ENCODE data around the gene SPRED3. TPM values are rescaled to one million over a fixed set of nuclear protein-coding genes. Genes with fewer than 3 reads are reported as not detected.
A peak's percentile ranks its signal among the peaks of the same experiment; 100 is the strongest.
"Not testable (repeated sequence)": the region's sequence is repeated elsewhere in the genome, so short reads cannot be mapped to it uniquely, and the experiment has no call there.

The SPRED3 gene
- total RNA-seq, 1 donor from 2014 or later, result 0.71 TPM

DNA sequence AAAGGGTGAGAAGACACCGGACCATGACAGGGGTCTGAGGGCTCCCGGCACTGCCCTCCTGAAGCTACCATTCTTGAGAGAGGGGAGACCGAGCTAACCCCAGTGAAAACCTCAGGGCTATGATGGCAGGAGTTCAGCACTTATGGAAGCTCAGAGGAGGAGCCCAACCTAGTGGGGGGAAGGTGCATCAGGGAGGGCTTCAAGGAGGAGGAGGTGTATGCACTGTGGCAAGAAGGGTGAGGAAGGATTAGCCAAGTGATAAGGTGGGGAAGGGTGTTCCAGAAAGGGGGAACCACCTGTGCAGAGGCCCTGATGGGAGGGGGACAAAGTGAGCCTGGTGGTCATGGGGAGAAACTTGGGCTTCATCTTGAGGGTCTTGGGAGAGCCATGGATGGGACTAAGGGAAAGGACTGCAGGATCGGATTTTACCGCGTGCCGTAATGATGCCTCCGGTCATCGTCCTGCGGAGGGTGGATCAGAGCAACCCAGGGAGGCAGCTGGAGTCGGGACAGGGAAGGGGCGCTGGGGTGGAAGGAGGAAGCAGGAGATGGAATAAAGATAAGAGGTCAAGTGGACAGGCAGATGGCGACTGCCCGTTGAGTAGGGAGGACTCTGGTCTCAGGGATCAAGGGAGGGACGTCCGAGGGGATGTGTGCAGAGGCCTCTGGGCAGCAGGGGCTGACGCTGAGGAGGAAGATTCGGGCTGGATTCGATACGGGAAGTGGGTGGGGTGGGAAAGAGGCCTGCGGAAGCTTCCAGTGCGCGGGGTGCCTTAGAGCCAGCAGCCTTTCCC lies 27.5 kb upstream of the SPRED3 start:
- H3K27me3 ChIP-seq (ENCODE audit: low read depth), result peaks cover 49% of the 10 kb centered on the region
- DNase-seq, result no peak
- TF ChIP-seq, protein P1, sequence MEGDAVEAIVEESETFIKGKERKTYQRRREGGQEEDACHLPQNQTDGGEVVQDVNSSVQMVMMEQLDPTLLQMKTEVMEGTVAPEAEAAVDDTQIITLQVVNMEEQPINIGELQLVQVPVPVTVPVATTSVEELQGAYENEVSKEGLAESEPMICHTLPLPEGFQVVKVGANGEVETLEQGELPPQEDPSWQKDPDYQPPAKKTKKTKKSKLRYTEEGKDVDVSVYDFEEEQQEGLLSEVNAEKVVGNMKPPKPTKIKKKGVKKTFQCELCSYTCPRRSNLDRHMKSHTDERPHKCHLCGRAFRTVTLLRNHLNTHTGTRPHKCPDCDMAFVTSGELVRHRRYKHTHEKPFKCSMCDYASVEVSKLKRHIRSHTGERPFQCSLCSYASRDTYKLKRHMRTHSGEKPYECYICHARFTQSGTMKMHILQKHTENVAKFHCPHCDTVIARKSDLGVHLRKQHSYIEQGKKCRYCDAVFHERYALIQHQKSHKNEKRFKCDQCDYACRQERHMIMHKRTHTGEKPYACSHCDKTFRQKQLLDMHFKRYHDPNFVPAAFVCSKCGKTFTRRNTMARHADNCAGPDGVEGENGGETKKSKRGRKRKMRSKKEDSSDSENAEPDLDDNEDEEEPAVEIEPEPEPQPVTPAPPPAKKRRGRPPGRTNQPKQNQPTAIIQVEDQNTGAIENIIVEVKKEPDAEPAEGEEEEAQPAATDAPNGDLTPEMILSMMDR (IDR thresholded peaks at IDR 0.05; ENCODE audit: borderline replicate concordance), result no peak

DNA sequence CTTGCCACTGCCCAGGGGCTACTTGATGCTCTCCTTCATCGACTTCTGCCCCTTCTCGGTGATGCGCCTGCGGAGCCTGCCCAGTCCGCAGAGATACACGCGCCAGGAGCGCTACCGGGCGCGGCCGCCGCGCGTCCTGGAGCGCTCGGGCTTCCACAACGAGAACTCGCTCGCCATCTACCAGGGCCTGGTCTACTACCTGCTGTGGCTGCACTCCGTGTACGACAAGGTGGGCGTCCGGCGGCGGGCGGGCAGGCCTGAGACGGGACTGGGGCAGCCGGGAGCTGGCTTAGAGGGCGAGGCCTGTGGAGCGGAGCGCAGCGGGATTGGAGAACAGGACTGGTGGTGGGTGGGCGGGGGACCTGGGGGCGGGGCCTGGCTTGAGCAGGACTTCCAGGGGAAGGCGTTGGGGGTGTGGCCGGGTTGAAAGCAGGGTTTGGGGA lies 26.8 kb upstream of the SPRED3 start:
- intact Hi-C loops (cut with micrococcal nuclease), result no loop called here
- Histone ChIP-seq H3K27me3 (ENCODE audit: low read depth) (peaks cover 43% of the 10 kb centered on the region), H3K4me1 (peaks cover 20% of the 10 kb centered on the region), H3K9me3 (replicated peaks) (no peaks in the 10 kb centered on the region), H3K36me3 (no peaks in the 10 kb centered on the region), H3K27ac (replicated peaks) (peak overlapping the region; percentile 75), H3K4me3 (peak overlapping the region; percentile 86)
- TF ChIP-seq, protein P1 (IDR thresholded peaks at IDR 0.05; ENCODE audit: borderline replicate concordance), result peak; percentile 34
- peak; percentile 76 for DNase-seq

More for the DNA sequence above, 27.5 kb upstream of the SPRED3 start:
- intact Hi-C loops (cut with micrococcal nuclease), result no loop called here
- peaks cover 20% of the 10 kb centered on the region for H3K4me1 ChIP-seq
- H3K4me3 ChIP-seq, result peak overlapping the region; percentile 86
- no peaks in the 10 kb centered on the region for H3K36me3 ChIP-seq
- no peaks in the 10 kb centered on the region for H3K9me3 ChIP-seq (replicated peaks)
- peak overlapping the region; percentile 75 for H3K27ac ChIP-seq (replicated peaks)

DNA sequence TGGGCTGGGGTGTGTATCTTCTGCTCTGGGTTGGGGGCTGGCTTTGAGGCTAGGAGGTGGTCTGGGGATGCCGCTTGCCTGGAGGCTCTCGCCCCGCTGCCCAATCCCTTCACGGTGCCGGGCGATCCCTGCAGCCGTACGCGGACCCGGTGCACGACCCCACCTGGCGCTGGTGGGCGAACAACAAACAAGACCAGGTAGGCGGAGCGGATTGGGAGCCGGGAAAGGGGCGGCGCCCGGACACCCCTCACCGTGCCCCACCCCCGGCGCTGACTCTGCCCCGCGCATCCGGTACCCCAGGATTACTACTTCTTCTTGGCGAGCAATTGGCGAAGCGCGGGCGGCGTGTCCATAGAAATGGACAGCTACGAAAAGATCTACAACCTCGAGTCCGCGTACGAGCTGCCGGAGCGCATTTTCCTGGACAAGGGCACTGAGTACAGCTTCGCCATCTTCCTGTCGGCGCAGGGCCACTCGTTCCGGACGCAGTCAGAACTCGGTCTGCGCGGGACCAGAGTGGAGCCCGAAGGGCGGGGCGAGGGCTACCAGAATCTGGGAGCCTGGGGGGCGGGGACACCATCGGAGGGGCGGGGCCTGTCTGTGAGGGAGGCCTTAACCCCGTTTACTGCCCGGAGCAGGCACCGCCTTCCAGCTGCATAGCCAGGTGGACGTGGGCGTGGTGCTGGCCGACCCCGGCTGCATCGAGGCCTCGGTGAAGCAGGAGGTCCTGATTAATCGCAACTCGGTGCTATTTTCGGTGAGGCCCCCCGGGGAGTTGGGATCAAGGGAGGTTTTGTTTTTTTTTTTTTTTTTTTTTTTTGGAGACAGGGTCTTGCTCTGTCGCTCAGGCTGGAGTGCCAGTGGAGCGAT lies 26.2 kb upstream of the SPRED3 start:
- DNase-seq, result peak; percentile 85
- Histone ChIP-seq H3K27ac (replicated peaks) (peak overlapping the region; percentile 75), H3K4me3 (peak overlapping the region; percentile 86), H3K36me3 (no peaks in the 10 kb centered on the region), H3K9me3 (replicated peaks) (no peaks in the 10 kb centered on the region), H3K4me1 (peaks cover 20% of the 10 kb centered on the region), H3K27me3 (ENCODE audit: low read depth) (peaks cover 36% of the 10 kb centered on the region)
- intact Hi-C loops (cut with micrococcal nuclease), result no loop called here
- TF ChIP-seq, protein P1 (IDR thresholded peaks at IDR 0.05; ENCODE audit: borderline replicate concordance), result no peak

DNA sequence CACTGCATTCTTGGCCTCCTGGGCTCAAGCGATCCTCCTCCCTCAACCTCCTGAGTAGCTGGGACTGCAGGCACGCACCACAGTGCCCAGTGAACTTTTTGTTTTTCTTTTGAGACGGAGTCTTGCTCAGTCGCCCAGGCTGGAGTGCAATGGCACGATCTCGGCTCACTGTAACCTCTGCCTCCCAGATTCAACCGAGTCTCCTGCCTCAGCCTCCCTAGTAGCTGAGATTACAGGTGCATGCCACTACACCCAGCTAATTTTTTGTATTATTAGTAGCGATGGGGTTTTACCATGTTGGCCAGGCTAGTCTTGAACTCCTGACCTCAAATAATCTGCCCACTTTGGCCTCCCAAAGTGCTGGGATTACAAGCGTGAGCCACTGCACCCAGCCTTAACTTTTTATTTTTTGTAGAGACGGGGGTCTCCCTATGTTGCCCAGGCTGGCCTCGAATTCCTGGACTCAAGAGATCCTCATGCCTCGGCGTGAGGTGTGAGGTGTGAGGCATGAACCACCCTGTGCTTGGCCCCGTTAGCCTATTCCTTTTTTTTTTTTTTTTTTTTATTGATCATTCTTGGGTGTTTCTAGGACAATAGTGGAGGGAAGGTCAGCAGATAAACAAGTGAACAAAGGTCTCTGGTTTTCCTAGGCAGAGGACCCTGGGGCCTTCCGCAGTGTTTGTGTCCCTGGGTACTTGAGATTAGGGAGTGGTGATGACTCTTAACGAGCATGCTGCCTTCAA lies 25.4 kb upstream of the SPRED3 start:
- H3K36me3 ChIP-seq; DNase-seq; H3K9me3 ChIP-seq (replicated peaks); H3K27ac ChIP-seq (replicated peaks); intact Hi-C loops (cut with micrococcal nuclease): not testable (repeated sequence)
- H3K27me3 ChIP-seq (ENCODE audit: low read depth), result peaks cover 33% of the 10 kb centered on the region
- peaks cover 20% of the 10 kb centered on the region for H3K4me1 ChIP-seq
- H3K4me3 ChIP-seq, result peak overlapping the region; percentile 86

DNA sequence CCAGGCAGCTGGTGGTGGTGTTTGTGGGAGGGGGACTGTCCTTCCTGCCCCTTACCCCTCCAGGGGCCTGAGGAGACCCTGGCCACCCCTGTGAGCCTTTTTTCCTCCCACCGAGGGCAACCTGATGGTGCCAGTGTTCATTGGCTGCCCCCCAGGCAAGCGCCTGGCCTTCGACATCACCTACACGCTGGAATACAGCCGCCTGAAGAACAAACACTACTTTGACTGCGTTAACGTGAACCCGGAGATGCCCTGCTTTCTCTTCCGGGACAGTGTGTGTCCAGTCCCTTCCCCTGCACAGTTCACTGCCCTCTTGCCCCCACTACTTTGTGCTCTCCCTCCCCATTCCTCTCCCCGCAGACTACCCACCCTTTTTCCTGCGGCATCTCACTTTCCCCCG lies 21.5 kb upstream of the SPRED3 start:
- Histone ChIP-seq H3K9me3 (replicated peaks) (no peaks in the 10 kb centered on the region), H3K4me3 (no peak overlapping the region), H3K4me1 (peaks cover 10% of the 10 kb centered on the region), H3K27ac (replicated peaks) (no peak overlapping the region), H3K27me3 (ENCODE audit: low read depth) (peaks cover 7% of the 10 kb centered on the region), H3K36me3 (no peaks in the 10 kb centered on the region)
- TF ChIP-seq, protein P1 (IDR thresholded peaks at IDR 0.05; ENCODE audit: borderline replicate concordance), result no peak
- no peak for DNase-seq
- intact Hi-C loops (cut with micrococcal nuclease), result no loop called here

All from left ventricle myocardium inferior (tissue), 1 donor.